HG03342 (cell line): ENCODE data around the gene GRIN2B.

Experiments
- ATAC-seq: cut with Tn5 transposase; IDR thresholded peaks from one replicate; pipeline ENCODE4 v1.9.1; 2021; ENCODE audit warnings: mild to moderate bottlenecking, moderate library complexity; ENCODE audit not compliant: unreplicated experiment

GRIN2B gene

DNA sequence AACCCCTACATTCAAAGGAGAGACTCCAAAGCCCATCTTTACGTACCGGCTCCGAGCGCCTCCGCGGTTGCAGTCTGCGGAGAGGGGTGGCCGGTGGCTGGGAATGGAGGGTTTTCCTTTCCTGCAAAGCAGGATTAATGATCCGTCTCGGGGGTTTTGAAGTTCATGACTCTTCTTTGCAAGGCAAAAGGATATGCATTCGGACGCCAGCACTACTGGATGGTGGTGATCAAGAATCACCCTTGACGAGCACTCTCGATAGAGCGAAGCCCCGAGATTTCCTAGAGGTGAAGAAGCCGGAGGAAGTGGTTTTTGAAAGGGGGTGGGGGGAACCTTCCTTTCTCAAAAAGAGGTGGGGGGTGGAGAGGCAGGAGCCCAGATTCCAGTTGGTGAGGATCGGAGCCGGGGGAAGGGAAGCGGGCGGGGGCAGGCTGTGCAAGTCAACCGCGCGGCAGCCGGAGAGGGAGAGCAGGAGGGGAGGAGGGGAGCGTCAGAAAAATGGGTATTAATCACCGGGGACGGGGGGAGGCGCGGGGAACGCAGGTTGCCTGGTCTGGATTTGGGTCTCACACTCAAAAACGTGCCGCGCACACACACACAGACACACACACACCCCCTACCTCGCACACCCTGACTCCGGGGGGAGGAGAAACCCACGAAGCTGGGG lies at the start of gene GRIN2B:
TSS of gene GRIN2B (minus strand) at position 307 of the 667 bp plus-strand sequence. CDS start 115,394 bp downstream, outside the sequence.
- no peak for ATAC-seq

GRCh38 chr12:14026537-14026936 lies 45.1 kb upstream of the GRIN2B start:
- no peak for ATAC-seq

GRCh38 chr12:14024591-14024990 lies 43.2 kb upstream of the GRIN2B start:
- no peak for ATAC-seq

DNA sequence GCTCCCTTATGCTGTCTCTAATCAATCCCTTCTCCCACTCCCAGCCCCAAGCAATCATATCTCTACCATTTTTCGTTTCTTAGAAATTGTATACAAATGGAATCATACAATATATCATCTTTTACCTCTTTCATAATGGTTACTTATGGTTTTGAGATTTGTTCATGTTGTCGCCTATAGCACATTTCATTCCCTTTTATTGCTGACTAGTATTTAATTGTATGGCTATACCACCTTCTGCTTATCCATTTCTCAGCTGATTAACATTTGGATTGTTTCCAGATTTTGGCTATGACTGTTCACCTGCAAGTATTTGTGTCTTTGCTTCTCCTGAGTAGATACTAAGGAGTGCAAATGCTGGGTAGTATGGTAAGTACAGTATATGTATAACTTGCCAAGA lies 36.7 kb upstream of the GRIN2B start:
- ATAC-seq, result no peak

- no peak for ATAC-seq
These were observed 29.6 kb upstream of the GRIN2B start for GRCh38 chr12:14010989-14011388.

GRCh38 chr12:14007639-14008038 lies 26.2 kb upstream of the GRIN2B start:
- ATAC-seq, result no peak

- no peak for ATAC-seq
These were observed 11.2 kb upstream of the GRIN2B start for GRCh38 chr12:13992585-13992984.

DNA sequence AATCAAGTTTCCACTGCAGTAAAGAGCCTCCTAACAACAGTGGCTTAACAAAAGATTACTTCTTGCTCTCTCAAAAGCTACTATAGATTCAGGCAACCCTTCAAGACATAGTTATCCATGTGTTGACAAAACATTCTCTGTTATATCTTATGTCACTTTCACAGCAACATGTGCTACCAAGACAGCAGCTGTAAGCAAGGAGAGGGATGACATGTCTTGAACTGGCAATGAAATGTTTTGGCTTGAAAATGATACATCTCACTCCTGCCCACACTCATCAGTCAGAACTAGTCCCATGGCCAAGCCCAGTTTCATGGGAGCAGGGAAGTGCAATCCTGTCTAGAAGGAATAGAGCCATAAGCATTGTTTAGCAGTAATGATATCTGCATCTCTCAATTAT lies 10.7 kb upstream of the GRIN2B start:
- no peak for ATAC-seq

- no peak for ATAC-seq
These were observed 4.6 kb upstream of the GRIN2B start for GRCh38 chr12:13986031-13986430.

GRCh38 chr12:13981990-13982389 lies 588 bp upstream of the GRIN2B start:
- ATAC-seq, result no peak

- no peak for ATAC-seq
These were observed 685 bp downstream of the GRIN2B start for GRCh38 chr12:13980538-13981295.

DNA sequence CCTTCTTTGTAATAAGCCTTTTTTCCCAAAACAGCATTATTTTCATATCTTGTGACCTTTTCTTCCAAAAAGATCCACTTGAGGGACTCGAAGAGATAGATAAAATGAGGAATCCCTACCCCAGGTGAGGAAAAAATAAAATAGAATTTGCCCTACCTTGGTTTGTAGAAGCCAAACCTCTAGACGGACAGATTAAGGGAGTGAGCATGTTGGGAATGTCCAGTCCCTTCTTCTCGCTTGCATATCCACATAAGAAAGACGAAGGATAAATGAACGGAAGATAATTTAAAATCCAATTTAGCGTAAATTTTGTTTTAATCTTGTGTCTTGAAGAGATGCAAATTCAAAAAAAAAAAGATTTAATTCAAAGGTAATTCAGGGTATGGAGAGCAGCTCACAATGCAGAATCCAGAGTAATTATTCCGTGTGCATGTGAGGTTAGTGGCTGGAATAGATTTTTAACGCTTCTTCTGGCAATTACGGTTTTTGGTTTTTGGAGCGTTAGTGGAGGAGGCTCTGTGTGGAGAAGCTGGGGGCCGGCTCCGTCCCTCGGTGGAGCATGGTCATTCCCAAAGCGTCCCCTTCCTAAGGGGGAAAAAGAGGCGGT lies 1.5 kb downstream of the GRIN2B start:
- ATAC-seq, result no peak

GRCh38 chr12:13978876-13979275 lies 2.5 kb downstream of the GRIN2B start:
- ATAC-seq, result no peak

DNA sequence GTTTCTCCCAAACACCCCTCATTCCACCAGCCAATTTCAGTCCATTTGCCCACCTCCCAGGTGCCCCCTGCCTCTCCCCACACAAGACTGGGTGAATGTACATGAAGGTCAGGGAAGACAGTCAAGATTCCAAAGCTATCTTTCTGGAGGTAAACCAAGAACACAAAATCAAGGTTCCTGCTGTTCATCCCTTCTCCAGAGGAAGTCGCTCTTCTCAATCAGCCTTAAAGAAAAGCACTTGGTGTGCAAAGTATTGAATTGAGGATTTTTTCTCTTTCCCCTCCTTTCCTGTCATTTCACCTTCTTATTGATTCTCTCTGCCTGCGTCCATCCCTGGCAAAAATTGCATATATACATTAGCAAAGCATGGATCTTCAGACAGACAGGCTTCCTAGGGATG lies 4.5 kb downstream of the GRIN2B start:
- ATAC-seq, result no peak

- ATAC-seq, result no peak
These were observed 5.3 kb downstream of the GRIN2B start for GRCh38 chr12:13976028-13976584.

DNA sequence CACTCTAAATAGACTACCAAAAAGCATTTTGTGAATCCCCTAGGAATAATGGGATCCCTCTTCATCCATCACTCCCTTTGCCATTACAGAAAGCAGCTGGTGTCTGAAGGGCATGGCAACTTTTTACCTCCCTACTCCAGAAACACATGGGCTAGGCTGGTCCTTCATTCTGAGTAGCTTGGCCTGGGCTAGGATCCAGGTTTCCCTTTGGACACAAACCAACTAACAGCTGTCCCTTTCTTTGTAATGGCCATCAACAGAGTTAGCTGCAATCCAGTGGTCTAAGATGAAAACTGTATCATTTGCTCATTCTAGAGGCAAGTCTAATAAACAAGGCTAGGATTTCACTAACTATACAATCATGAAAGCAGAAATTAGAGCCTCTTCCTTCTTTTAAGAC lies 7.4 kb downstream of the GRIN2B start:
- ATAC-seq, result no peak

DNA sequence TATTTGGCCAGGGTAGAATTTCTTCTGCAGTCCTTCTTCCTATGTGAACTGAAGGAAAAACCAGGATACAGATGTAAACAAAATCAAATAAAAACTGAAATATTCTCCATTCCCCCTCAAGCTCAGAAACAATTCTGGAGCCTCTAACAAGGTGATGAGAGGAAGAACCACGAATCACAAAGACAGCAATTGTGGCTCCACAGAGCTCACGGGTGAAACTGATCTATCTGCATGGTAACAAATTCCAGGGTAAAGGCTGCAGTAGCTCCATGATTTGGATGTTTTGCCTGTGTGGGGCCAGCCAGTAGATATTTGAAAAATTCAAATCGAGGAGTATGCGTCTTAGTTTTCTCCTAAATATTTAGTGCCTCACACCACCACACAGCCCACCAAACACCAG lies 10.6 kb downstream of the GRIN2B start:
- no peak for ATAC-seq

DNA sequence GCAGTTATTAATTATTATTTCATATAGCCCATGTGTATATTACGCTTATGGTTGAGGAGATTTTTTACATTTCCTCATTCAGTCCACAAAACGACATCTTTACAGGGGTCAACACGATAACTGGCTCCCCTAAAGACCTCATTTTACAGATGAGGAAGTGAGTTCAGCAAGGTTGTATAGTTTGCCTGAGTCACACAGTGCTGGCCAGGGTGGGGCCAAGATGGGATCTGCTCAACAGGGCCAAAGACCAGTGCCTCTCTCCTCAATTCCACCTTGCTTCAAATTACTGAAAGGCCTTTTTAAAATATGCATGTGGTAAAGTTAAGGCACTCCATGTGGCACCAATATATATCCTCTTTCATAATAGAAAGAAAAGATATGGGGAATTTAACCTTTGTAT lies 13.1 kb downstream of the GRIN2B start:
- no peak for ATAC-seq

GRCh38 chr12:13964666-13965065 lies 16.7 kb downstream of the GRIN2B start:
- ATAC-seq, result no peak

- no peak for ATAC-seq
These were observed 18.7 kb downstream of the GRIN2B start for GRCh38 chr12:13962699-13963098.

DNA sequence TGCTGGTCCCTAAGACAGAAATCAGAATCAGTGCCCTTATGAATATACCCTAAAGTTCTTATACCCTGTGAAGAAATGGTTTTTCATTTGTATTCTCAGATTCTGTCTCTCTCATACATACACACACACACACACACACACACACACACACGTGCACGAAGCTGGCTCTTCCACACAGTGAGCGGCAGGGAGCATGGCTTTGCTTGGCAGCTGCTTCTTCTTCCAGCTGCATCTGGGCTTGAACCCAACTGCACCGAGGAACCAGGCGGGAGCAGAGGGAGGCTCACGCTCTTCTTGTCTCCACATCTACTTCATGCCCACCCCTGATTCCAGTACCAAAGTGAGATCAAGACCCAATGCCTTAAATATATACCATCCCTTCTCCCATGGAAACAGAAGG lies 19.4 kb downstream of the GRIN2B start:
- ATAC-seq, result no peak
